GM19099 (cell line): ENCODE data around the gene IQSEC1.

Experiments used
- POLR2A ChIP-seq: IDR thresholded peaks from 3 replicates; pipeline ENCODE4 v1.6.1; 2011; ENCODE audit warnings: low read depth; ENCODE audit not compliant: insufficient read length; ENCODE audit errors: extremely low read depth

IQSEC1 gene

GRCh38 chr3:12972781-12973702 is 100.2 kb downstream of the IQSEC1 start:
- no peak for TF ChIP-seq POLR2A

- TF ChIP-seq POLR2A, result no peak
Measured at GRCh38 chr3:12972043-12972442, 101.2 kb downstream of the IQSEC1 start.

- TF ChIP-seq POLR2A, result no peak
Measured at GRCh38 chr3:12970684-12971083, 102.5 kb downstream of the IQSEC1 start.

- no peak for TF ChIP-seq POLR2A
Measured at GRCh38 chr3:12969486-12969885, 103.7 kb downstream of the IQSEC1 start.

GRCh38 chr3:12968541-12968940 is 104.7 kb downstream of the IQSEC1 start:
- TF ChIP-seq POLR2A, result no peak

- no peak for TF ChIP-seq POLR2A
Measured at GRCh38 chr3:12967606-12968351, 105.5 kb downstream of the IQSEC1 start.

DNA sequence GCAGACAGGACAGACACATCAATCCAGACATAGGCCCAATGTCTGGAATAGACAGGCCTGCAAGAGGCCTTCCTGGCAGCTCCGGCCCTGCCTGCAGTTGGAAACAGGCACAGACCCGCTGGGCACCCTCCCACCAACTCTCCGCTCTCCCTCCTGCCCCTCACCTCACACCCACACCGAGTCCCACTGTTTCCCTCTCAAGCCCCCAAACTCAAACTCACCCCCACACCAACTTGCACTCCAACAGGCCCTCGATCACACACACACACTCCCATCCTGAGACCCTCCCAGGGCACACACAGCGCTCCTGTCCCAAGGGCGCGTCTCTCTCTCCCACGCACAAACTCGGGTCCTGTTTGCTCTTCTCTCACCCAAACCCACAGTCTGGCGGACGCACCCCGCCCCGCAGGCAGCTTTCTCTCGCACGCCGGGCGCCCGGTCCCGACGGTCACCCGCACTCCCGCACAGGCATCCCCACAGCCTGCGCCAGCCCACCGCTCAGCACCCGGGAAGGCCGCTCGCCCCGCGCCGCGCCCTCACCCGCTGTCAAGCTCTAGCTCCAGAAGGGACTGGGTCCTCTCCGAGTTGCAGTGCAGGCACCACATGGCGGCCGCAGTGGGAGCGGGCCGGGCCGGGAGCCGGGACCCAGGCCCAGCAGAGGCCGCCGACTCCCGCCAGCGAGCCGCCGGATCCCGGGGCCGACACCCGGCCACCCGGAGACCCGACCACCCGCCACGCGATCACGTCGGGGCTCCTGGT is 106.2 kb downstream of the IQSEC1 start:
- TF ChIP-seq POLR2A, result no peak

GRCh38 chr3:12965999-12966846 is 107.0 kb downstream of the IQSEC1 start:
- no peak for TF ChIP-seq POLR2A

DNA sequence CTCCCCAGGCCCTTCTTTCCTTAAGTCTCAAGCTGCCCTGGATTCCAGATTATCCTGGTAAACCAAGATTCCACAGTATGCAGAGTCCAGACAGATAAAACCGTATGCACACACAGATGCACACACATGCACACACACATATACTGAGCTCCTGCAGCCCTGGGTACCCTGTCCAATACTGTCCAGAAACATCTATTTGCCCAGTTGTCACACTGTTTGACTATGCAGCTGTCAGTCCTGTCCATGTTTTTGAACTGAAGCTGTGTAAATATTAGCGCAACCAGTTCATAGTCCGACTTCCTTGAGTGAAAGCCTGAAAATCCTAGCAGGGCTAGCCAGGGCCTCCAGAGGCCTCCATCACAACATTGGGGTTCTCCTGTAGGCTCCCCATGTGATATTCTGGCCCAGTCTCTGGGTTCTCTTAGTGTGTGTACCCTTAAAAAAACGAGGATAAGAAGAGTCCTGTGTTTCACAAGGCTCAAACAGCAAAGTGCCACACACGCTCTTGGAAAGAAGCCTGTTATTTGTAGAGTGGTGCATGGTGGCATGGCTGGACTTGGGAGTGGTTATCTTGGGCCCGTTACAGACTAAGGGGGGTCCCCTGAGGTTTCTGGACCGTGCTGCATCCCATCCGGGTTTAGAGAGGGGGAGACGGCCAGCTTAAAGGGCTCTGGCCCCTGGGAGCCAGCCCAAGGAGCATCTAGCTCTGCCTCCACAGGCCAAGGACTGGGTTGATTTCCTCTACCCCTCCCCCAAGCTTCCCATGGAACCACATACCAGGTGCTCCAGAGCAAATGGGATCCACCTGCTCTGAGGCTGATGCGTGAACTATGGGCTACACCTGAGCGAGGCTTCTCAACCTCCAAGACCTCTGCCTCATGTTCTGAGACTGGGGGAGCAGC is 108.3 kb downstream of the IQSEC1 start:
- no peak for TF ChIP-seq POLR2A

DNA sequence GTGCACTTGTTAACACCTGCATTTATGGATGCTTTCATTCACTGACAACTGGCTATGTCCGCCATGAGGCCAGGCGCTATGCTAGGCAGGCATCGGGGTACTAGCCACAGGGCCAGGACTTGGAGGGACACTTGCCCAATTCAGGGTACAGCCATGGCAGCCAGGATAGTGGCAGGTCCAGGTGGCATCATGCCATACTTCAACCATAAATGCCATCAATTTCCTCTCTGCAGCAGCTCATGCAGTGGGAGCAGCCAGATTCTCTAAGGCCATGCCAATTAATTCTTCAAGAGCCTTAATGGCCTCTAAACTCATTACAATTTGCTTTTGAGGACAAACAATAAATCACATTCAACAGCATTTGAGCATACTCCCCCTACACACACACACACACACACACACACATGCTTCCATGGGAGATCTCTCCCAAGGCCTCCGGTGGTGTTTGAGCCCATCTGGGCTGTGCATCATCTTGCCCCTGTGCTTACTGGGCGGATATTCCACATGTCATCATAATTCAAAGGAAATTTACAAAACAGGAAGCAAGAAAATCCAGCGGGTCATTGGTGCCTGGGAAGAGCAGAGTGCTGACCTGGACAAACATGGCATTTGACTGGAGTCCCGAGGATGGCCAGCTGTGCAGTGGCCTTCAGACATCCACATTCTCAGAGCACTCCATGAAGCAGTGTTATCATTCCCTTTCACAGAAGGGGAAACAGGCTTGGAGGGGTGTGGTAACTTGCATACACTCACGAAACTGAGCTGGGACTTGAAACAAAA is 109.1 kb downstream of the IQSEC1 start:
- TF ChIP-seq POLR2A, result no peak

DNA sequence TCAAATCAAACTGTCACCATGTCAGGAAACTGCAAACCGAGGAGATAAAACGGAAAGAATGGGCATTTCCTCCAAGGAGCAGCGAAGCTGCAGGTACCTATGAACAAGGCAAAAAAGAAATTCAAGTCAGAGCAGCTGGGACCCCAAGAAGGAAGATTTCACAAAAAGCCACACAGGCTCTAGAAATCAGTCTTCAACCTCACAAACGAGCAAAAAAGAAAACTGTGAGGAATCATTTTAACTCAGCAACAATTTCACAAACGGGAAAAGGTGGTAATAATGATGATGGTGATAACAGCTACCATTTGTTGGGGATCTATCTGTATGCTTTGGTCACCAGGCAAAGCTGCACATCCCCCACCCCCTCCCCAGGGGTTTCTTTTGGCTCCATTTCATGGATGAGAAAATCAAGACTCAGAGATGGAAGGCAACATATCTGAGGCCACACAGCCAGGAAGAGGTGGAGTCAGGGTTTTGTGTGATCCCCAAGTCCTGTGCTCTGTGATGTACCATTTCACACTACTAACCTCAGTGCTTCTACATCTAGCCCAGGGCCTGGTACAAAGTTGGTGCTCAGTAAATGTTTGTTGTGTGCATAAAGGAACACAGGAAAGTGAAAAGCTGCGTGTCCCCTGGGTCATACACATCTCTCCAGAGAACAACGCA is 109.9 kb downstream of the IQSEC1 start:
- no peak for TF ChIP-seq POLR2A

DNA sequence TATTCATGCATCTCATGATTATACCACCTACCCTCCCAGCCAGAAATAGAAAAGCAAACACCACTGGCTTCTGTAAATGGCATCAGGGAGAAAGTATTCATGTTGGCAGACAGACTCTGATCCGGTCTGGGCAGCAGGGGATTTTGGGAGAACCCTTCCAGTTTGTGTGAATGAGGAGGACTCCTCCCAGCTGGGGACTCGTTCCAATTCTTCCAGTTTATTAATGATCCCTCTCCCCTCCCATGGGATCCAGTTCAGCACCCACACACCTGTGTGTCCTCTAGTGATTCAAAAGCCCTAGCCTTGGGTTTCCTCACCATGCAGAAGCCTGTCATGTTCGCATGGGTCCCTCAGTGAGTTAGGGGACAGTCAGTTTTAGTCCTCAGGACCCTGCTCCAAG is 110.9 kb downstream of the IQSEC1 start:
- no peak for TF ChIP-seq POLR2A

DNA sequence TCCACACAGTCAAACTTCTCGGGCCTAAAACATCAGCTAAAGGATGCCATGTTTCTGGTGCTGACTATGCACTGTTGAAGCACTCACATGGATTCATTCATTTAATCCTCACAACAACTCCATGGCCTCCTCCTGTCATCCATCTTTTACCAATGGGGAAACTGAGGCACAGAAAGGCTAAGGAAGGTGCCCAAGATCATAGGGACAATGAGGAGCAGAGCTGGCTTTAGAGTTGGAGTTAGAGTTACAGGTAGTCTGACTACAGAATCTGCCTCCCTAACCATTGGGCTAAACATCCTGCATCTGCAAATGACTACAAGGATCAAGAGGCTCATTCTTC is 111.6 kb downstream of the IQSEC1 start:
- no peak for TF ChIP-seq POLR2A
